HK-2 (cell line): ENCODE measurements around the gene POU6F2.

Experiments used
- DNase-seq: peaks from one replicate; pipeline ENCODE4 v3.0.0-alpha.2; 2018; ENCODE audit not compliant: unreplicated experiment

The POU6F2 gene

DNA sequence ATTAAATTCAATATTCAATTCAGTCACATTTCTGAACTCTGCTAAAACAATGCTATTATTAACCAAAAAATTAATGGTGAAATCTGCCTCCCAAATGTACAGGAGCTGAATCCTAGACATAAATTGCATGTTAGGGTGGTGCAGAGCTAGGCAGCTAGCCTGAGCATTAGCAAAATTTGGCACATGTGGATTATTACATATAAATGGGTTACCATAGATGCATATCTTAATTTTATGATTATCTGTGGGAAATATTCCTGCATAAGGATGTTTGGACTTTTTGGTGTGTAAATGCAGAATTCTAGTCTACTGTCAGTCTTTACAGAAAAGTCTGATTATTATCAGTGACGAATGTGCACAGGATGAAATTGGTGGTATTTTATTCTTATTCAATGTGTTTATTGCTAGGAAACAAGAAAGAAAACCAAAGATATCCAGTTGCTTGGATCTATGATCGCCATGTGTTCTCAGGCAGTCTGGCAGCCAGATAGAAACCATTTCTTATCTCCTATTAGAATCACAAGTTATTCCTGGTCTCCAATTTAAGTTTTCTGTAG, 150.7 kb downstream of the POU6F2 start:
- DNase-seq, result no peak

DNA sequence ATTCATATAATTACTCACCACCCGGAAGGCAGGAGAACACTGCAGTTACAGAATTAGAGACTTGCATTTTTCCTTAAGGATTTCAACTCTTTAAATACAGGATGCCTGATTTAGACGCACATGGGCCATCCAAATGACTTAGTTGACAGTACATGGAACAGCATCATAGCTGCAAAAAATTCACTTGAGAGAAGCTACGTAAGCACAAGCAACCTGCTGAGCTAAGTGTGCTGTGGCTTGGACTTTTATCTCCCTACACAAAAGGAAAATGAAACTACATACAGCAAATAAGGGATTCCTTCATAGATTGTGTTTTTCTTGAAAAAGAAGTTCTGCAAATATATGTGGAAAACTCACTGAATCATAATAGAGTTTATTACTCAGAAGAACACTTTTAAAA, 152.6 kb downstream of the POU6F2 start:
- no peak for DNase-seq

DNA sequence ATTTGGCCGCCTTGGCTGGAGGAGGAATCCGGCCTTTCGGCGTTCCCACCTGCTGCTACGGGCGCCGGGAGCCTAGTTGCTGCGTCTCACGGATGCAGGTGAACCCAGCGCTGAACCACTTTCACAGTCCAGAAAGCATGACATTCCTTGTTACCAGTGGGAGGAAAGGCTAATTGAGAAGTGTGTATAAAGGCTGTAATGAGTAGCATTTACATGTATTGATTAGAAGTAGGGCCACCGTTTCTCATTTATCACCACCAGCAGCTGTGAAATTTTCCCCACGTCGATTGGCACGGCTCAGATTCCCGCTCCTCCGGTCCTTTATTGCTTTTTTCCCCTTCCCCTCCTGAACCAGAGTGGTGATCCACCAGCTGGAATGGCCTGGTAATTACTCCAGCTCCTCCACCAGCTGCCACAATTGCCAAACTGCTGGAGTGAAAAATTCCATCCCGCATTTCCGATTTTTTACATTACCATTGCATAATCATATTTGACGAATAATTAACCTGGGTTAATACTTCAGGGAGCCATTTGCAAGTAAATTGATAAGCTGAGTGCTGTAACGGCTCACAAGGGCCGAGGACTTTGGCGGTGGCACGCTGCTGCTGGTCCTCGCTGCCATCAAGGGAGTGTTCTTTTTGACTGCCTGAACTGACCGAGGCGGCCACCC, 153.3 kb downstream of the POU6F2 start:
- DNase-seq, result no peak

DNA sequence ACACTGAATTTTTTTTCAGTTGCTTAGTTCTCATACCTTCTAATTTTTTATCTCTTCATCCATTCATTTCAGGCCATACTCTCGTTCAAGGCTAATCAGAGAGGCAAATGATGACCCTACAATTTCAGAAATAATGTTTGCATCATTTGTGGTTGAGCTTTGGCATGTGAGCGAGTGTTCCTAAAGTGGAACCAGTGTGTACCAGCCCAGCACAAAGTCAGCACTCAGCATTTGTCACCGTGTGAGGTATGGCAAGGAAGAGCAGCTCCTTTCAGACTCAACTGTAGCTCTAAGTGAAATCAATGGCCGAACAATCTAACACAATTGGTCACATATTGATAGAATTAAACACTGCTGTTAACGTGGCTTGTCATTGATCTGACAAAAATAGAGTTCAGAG, 154.6 kb downstream of the POU6F2 start:
- no peak for DNase-seq

DNA sequence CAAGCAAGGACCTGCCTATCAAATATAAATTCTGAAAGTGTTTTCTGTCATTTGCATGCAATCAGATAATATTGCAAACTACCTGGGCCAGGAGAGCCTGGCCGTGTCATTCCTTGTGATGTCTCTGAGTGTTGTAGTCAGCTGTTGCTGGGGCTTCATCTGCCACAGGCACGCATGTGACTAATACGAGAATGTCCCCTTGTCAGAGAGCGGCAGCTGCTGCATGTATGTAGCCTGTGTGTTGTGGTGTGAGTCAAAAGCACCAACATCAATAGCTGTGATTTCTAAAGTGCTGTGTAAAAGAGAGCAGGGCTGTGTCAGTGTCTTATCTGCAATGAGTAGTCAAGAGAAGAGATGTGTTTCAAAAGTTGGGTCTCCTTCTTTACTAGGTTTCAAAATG, 155.4 kb downstream of the POU6F2 start:
- DNase-seq, result no peak

DNA sequence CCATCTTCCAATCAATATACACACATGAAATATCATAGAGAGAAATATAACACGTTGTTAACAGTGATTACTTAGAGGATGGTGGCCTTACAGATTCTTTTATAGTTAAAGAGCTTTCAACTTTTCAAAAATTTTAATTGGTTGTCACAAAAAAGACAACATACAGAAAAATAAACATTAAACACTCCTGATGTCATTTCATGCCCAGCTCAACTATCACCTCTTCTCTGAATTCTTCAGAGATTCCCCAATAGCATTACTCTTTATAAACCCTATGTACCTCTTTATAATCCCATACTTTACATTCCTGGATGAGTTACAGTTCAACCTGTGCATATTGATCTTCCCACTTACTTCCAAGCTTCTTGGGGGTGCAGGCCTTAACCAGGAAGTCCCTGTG, 159.8 kb downstream of the POU6F2 start:
- DNase-seq, result no peak

DNA sequence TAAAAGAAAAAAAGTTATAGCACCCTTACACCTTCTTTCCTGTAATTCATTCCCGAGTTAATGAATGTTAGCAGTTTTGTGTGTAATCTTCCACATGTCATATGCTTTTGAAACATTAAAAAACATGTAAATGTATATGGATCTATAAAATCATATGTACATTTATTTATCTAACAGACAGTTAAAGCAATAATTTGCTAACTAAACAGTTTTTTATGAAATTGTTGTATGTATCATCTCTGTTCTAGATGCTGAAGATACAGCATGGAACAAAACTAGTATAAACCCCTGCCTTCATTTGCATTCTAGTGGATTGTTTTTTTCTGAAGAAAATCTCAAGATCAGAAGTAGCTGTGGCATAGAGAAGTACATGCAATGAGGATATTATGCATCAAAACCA, 165.0 kb downstream of the POU6F2 start:
- no peak for DNase-seq

DNA sequence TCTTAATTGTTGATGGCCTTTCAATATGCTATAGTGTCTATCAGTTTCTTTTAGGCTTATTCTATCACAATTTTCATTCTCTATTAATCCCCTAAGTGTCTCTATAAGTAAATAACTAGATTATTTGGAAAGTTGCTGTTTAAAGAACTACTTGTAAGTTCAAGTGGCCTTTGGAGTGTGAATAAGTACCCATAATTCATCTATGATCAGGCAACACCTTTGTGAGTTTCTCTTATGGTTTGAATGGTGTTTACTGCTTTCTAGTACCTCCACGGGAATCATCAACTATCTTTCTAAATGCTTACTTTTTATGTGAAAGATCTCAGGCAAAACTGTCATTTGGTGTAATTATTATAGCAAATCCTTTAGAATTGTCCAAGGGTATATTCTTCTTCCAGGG, 166.7 kb downstream of the POU6F2 start:
- no peak for DNase-seq

DNA sequence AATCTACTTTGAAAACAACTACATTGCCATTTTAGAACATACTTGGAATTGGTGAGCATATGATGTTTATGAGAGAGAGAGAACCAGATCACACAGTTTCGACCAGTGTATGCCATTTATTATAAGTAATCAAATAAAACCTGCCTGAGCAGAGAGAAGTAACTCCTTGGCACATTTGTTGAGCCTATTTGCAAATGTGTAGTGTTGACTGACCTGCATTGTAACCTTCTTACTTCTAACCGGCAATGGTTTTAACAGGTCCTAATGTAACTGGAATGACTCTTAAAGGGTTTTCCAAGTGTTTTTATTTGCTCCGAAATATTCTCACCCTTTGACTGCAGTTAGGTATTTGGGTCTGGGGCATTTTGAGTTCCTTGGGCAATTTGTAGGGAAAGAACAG, 167.6 kb downstream of the POU6F2 start:
- DNase-seq, result no peak

DNA sequence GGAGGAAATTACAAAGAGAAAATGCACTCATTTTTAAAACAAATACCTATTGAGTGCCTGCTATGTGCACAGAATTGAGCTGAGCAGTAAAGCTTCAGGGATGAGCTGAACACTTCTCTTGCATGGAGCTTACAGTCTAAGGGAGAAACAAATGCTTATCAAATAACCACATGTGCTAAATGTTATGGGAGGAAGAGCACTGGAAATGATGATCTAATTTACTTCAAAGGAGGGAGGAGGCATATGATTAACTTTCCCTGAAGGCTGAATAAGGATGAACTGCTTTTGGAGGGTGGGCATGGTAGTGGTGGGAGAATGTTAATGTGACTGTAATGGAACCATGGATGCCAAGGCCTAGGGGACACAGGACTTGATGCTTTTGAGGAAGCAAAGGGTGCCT, 168.2 kb downstream of the POU6F2 start:
- no peak for DNase-seq

DNA sequence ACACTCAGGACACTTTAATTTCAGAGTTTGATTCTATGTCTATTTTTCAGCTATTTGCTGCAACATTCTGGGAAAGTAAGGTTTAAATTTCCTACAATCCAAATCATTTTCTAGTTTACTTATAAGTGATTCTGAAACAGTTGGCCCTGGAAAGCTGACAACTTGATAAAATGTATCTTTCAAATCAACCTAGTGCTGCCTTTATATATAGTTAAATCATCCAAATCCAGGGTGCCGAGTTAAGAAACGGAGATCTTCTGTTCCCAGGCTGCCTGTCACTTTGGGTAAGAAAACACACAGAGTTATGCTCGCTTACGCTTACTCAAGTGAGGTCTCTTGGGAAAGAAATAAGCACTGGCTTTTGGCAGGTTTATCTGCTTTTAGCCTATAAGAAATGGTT, 175.0 kb downstream of the POU6F2 start:
- DNase-seq, result no peak

DNA sequence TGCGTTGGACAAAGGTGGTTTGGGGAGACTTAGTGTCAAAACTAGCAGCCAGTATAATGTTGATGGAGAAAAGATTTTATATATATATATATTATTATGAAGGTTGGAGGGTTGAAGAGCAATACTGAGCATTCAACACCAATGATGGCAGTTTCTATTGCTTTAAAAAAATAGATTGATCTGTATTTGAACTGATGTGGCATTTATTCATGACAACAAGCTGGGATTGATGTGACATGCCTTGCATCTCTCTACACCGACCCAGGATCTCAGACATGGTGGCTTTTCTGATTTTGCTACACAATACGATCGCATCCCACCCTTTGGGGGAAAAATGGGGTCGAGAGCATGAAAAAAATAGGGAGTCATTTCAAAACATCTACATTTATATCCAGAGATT, 175.4 kb downstream of the POU6F2 start:
- DNase-seq, result no peak

DNA sequence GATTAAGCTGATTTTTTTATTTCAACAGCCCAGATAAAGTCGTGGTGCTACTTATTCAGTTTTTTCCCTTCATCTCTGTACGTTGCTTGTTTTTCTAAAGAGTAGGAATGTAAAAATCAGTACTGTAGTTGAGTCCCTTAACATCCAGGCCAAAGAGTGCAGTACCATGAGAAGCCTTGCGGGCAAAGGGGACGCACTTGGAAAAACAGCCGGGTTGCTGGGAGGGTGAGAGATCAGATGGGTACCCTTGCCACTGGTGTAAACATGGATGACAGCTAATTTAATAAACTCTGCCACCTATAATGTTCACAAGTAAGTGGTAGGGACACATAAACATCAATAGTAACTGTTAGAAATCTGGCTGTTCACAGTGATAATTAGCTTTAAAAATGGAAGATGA, 175.9 kb downstream of the POU6F2 start:
- DNase-seq, result no peak

DNA sequence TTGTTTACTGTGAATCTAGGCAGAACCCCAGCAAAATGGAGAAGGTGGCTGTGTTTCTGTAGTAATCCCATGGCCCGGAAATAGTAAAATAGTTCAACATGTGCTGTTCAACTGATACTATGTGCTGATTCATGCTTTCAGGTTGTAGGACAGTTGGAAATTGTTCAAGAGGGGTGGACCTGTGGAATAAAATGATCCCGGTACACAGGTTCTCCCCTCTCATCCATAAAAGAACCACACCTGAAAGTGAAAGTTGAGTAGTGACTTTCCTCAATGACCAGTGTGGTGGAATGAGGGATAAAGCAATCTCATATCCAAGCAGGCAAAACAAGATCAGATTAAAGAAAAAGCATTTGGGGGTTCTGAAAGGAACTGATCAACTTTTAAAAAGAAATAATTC, 177.1 kb downstream of the POU6F2 start:
- no peak for DNase-seq

DNA sequence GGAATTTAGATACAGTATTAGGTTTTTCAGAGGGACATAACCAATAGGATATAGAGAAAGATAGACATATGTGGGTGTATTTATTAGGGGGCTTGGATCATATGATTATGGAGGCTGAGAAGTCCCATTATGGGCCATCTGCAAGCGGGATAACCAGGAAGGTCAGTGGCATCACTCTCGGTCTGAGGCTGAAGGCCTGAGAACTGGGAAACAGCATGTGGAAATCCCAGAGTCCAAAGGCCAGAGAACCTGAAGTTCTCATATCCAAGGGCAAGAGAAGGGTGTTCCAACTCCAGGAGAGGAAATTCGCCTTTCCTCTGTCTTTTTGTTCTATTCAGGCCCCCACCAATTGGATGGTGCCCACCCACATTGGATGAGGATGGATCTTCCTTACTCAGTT, 180.7 kb downstream of the POU6F2 start:
- no peak for DNase-seq

DNA sequence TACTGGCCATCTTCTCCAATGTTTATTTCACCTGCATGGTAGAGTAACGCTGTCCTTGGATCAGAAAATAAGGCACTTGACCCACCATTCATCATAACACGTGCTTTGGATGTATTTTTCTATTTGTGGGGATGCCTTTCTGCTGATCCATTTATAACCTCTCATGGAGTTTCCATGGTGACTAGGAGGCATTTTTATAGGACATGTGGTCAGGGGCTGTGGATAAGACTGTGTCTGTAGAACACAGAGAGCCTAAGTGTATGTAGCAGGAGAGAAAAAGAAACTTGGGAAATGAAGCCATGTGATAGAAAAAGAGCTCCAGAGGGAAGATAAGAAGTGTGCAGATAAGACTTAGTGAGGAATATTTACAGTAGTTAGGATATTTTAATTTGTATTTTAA, 184.2 kb downstream of the POU6F2 start:
- DNase-seq, result no peak

DNA sequence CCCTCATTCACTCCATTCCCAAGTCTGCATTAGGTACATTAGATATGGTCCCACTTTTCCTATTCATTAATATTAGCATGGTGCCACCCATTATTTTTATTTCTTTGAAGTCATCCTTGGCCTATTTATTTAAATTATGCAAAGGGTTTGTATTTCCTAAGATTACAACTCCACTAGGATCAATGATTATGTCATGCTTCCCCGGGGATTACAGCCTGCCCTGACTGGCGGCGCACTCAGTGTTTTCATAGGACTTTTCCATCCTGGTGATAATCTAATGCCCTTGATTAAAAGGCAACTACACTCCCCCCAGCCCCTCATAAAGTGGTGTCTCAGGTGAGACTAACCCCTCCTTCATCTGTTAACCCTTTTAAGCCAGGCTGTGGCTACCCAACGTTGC, 187.2 kb downstream of the POU6F2 start:
- no peak for DNase-seq

DNA sequence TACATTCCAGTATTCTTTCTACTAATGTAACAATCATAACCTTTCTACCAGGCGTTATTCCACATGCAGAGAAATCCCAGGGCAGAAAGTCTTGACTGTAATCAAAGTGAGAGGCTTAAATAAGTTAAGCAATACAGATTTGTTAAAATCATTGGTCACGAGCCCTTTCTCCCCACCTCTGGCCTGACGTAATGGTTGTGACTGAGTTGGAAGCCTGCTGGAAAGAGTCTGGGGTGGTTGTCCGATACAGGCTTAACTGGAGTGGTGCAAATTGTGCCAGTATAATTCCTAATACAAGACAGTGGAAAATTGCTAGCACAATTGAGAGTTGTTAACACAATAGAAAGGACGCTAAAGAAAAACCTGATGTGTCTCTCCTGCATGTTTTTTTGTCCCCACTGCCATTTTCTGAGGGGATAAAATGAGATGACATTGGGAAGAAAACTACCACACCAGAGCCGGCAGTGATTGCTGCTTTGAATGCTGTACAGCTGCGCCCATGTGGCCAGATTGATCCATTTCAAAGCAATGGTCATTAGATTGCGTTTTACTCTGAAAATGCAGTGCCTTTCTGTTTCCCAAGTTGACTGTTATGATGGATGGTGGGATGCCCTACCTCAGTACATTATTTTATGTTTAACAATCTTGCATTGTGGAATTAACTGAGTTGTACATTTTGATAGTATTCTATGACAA, 190.8 kb downstream of the POU6F2 start:
- DNase-seq, result no peak

DNA sequence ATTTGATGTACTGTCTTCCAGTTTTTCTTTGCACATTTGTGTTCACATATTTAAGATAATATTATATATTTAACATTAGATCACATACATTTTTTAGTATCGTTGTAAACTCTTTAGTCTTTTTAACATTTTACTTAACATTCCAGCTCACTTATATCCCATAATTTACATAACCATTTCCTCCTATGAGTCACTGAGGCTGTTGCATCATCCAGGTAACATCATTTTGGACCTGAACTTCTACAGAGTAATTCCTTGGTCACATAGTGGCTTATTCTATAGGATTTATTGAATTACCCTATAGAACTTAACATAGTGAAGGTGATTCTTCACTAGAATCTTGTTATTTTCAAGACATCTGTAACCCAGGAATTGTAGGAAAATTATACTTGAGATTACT, 194.4 kb downstream of the POU6F2 start:
- no peak for DNase-seq

DNA sequence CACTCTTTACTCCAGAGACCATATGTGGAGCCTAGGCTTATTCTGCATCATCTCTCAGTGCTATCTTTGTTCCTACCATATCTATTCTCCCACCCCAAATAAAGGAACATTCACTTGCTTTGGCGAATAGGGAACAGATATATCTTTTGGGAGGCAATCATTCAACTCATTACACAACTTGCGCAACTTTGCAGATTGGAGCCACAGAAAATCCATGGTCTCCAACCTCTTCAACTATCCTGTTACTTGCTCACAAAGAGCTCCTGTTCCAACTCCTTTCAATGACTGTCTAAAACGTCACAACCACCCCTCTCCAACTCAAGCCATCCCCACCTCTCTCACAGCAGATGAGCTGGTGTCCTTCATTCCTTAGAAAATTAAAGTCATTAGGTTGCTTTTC, 203.7 kb downstream of the POU6F2 start:
- no peak for DNase-seq

DNA sequence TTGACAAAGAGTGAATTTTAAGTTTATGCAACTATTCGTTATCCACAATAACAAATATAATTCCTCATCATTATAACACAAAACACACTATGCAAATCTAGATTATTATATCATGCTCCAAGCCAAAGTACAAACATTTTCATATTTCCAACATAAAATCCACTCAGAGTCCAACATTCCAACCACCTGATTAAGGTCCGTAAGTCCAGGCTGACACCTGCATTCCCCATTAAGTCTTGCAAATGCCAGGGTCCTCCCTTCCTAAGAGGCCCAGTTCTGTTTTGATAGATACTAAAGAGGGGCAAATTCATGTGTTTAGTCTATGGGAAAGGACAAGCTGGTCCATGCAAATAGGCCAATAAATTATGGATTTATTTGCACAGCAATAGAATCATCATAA, 206.1 kb downstream of the POU6F2 start:
- DNase-seq, result no peak

DNA sequence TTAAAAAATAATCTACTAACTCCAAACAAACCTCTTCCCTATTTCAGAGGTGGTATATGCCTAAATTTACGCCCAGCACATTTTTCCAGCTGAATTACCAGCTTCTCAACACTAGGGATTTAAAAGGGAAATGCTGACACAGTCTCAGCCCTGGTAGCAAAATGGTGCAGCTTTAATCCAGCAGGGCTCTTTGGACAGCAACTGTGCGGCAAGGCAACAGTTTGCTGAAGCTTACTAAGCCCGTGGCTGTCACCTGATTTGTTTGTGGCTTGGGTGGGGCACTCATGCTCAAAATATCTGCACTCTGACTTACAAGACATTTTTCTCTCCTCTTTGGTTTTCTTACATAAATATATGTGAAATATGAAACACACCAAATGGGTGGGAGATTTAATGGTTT, 206.7 kb downstream of the POU6F2 start:
- DNase-seq, result no peak

DNA sequence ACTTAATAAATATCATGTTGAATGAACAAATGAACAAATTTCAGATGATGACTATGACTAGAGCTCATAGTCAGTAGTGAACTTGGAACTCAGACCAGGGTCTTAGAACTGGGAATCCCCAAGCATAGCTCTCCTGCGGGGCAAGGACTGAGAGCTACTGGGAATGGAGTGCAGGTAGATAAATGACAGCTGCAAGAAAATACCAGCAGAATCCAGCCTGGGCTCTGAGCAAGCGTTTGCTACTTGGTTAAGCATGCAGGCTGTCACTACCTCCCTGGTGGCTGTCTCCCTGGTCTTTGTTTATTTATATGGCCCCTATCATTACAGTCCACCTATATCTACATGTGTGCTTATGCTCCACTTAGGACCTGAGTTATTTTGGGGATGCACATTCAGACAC, 208.4 kb downstream of the POU6F2 start:
- no peak for DNase-seq

DNA sequence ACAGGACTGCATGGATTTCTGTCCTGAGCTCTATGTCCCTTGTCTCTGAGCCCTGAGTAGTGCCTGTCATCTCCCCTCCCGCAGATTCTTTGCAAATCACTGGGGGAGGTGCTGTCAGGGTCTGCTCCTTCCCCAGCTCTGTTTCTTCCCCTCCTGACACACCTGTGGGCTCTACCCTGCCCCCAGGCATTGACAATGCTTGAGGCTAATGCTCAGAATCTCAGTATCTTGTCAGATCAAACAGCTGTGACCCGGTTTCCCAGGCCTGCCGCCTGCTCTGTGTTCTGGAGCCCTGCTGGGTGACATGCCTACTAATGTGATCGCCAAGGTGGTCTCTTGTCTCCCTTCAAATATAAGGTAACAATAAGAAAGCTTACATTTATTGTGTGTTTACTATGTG, 209.0 kb downstream of the POU6F2 start:
- no peak for DNase-seq
